IMR-90 (cell line): ENCODE measurements around the gene MARK4. TPM values are rescaled to one million over a fixed set of nuclear protein-coding genes. Genes with fewer than 3 reads are reported as not detected.

ENCODE experiments used
- ATAC-seq: fragments of 200-7000 bp; cut with Tn5 transposase; 2 replicates; pipeline ENCODE4 v1.9.1; 2020; ENCODE audit warnings: low read depth, mild to moderate bottlenecking, moderate library complexity
- BruUV-seq: library from RNA; stranded (reverse); fragments of 400-500 nt; replicated peaks from 2 replicates; lab custom pipeline; 2021; lab: Mats Ljungman, UMichigan
- CTCF ChIA-PET: fragments of 300-600 bp; formaldehyde crosslinking; extraction: SDS; loops from one replicate; lab custom pipeline; 2021; ENCODE audit warnings: antibody characterized with exemption; lab: Yijun Ruan, JAX
- POLR2A ChIA-PET: fragments of 300-600 bp; sonication (Branson Sonifier 250); formaldehyde crosslinking; loops from one replicate; lab custom pipeline; 2022; ENCODE audit warnings: antibody characterized with exemption; ENCODE audit not compliant: unreplicated experiment; lab: Charles Lee
- DNase-seq: peaks from one replicate; pipeline ENCODE4 v3.0.0; 2013
- H2AFZ ChIP-seq: replicated peaks from 2 replicates; pipeline ENCODE3; 2013; ENCODE audit warnings: low read length, mild to moderate bottlenecking; ENCODE audit not compliant: poor library complexity
- H2AK5ac ChIP-seq: 2 replicates; pipeline ENCODE4 v1.6.1; 2013; ENCODE audit warnings: low read depth, low read length, inconsistent platforms
- H2AK9ac ChIP-seq: replicated peaks from 2 replicates; pipeline ENCODE3; 2013; ENCODE audit warnings: mild to moderate bottlenecking, low read depth, low read length, moderate library complexity; ENCODE audit not compliant: poor library complexity
- H2BK120ac ChIP-seq: 2 replicates; pipeline ENCODE4 v1.6.1; 2013; ENCODE audit warnings: low read depth, low read length, inconsistent platforms
- H2BK15ac ChIP-seq: 3 replicates; pipeline ENCODE4 v1.6.1; 2013; ENCODE audit warnings: low read depth, low read length, inconsistent platforms
- H2BK20ac ChIP-seq: 2 replicates; pipeline ENCODE4 v1.6.1; 2013; ENCODE audit warnings: low read depth, mild to moderate bottlenecking, inconsistent platforms, low read length, moderate library complexity
- H2BK5ac ChIP-seq: 2 replicates; pipeline ENCODE4 v1.6.1; 2013; ENCODE audit warnings: mild to moderate bottlenecking, low read depth, low read length, inconsistent platforms; ENCODE audit not compliant: poor library complexity, severe bottlenecking
- H3K14ac ChIP-seq: replicated peaks from 2 replicates; pipeline ENCODE4 v1.6.1; 2013; ENCODE audit warnings: low read depth, low read length, inconsistent platforms
- H3K18ac ChIP-seq: 2 replicates; pipeline ENCODE4 v1.6.1; 2013; ENCODE audit warnings: low read depth, low read length, control low read depth
- H3K23ac ChIP-seq: 2 replicates; pipeline ENCODE4 v1.6.1; 2013; ENCODE audit warnings: low read depth, low read length, inconsistent platforms
- H3K27ac ChIP-seq: 2 replicates; pipeline ENCODE4 v1.5.1; 2013; ENCODE audit warnings: mild to moderate bottlenecking, control low read depth, low read length; ENCODE audit not compliant: insufficient read depth
- H3K27me3 ChIP-seq: 2 replicates; pipeline ENCODE4 v1.6.1; 2013; ENCODE audit warnings: low read length; ENCODE audit not compliant: control insufficient read depth, insufficient read depth
- H3K36me3 ChIP-seq: 2 replicates; pipeline ENCODE4 v1.6.1; 2013; ENCODE audit warnings: low read length, mixed read lengths; ENCODE audit not compliant: control insufficient read depth, insufficient read depth
- H3K4ac ChIP-seq: 2 replicates; pipeline ENCODE4 v1.6.1; 2013; ENCODE audit warnings: low read depth, low read length, inconsistent platforms
- H3K4me1 ChIP-seq: 2 replicates; pipeline ENCODE4 v1.6.1; 2013; ENCODE audit warnings: low read length, mixed read lengths; ENCODE audit not compliant: control insufficient read depth, insufficient read depth
- H3K4me2 ChIP-seq: 2 replicates; pipeline ENCODE4 v1.6.1; 2013; ENCODE audit warnings: low read depth, mild to moderate bottlenecking, control low read depth, low read length, moderate library complexity
- H3K4me3 ChIP-seq: 2 replicates; pipeline ENCODE4 v1.5.1; 2013; ENCODE audit warnings: low read depth, mild to moderate bottlenecking, control low read depth, low read length, moderate library complexity; ENCODE audit not compliant: insufficient read depth
- H3K56ac ChIP-seq: 2 replicates; pipeline ENCODE4 v1.6.1; 2013; ENCODE audit warnings: low read length, inconsistent platforms; ENCODE audit not compliant: insufficient read depth; ENCODE audit errors: extremely low read depth
- H3K79me1 ChIP-seq, 2 experiments: 2 replicates each; pipeline ENCODE4 v1.6.1; 2013; ENCODE audit warnings: low read length in 2 of 2, inconsistent platforms in 1 of 2, low read depth in 1 of 2
- H3K9ac ChIP-seq: 2 replicates; pipeline ENCODE4 v1.6.1; 2013; ENCODE audit warnings: low read depth, low read length, control low read depth
- H3K9me1 ChIP-seq: 2 replicates; pipeline ENCODE4 v1.6.1; 2013; ENCODE audit warnings: low read length, inconsistent platforms; ENCODE audit not compliant: insufficient read depth
- H3K9me3 ChIP-seq: 2 replicates; pipeline ENCODE4 v1.6.1; 2013; ENCODE audit warnings: low read length; ENCODE audit not compliant: control insufficient read depth, insufficient read depth
- H4K20me1 ChIP-seq: 2 replicates; pipeline ENCODE4 v1.6.1; 2013; ENCODE audit warnings: low read length, inconsistent platforms; ENCODE audit not compliant: insufficient read depth
- H4K5ac ChIP-seq: 2 replicates; pipeline ENCODE4 v1.6.1; 2013; ENCODE audit warnings: mild to moderate bottlenecking, low read depth, low read length, control low read depth
- H4K8ac ChIP-seq, 2 experiments: 2 replicates each; pipeline ENCODE4 v1.6.1; 2013; ENCODE audit warnings: low read depth in 2 of 2, low read length in 2 of 2, control low read depth in 1 of 2, inconsistent platforms in 1 of 2
- H4K91ac ChIP-seq: 2 replicates; pipeline ENCODE4 v1.6.1; 2013; ENCODE audit warnings: low read depth, low read length, inconsistent platforms; ENCODE audit not compliant: insufficient read depth
- CEBPB ChIP-seq: IDR thresholded peaks from 2 replicates; pipeline ENCODE4 v1.6.1; 2012; ENCODE audit warnings: low read depth, low read length, improper control_type of control experiment
- CHD1 ChIP-seq: IDR thresholded peaks from 2 replicates; pipeline ENCODE4 v1.6.1; 2012; ENCODE audit warnings: low read depth, low read length, improper control_type of control experiment
- CTCF ChIP-seq: conservative IDR thresholded peaks from 2 replicates; pipeline ENCODE4 v1.5.1; 2012; ENCODE audit warnings: mild to moderate bottlenecking, low read depth, low read length, improper control_type of control experiment
- ELK1 ChIP-seq: fragments of 150-350 bp; IDR thresholded peaks from 2 replicates; pipeline ENCODE4 v1.6.1; 2016; ENCODE audit warnings: low read depth, mild to moderate bottlenecking, low read length, moderate library complexity, borderline replicate concordance
- MAZ ChIP-seq: IDR thresholded peaks from 2 replicates; pipeline ENCODE4 v1.6.1; 2012; ENCODE audit warnings: low read depth, mild to moderate bottlenecking, low read length, improper control_type of control experiment, moderate library complexity, borderline replicate concordance
- WGBS, 2 experiments: methylation state at CpG; one replicate each; pipeline versions ENCODE4 v1.1.5 to v1.1.7; 2013; ENCODE audit warnings: missing lambda C conversion rate in 2 of 2; ENCODE audit not compliant: insufficient read length in 1 of 2; ENCODE audit errors: extremely low coverage in 2 of 2; 5-methylcytosine and 5-hydroxymethylcytosine counted together
- dilution Hi-C: fragments of 300-500 bp; cut with HindIII; formaldehyde crosslinking; loops from one replicate; pipeline ENCODE4 v1.14.3; 2018; ENCODE audit warnings: low sequenced_read_pairs; ENCODE audit not compliant: unreplicated experiment
- in situ Hi-C: fragments of 300-500 bp; cut with MboI; formaldehyde crosslinking; loops from 3 replicates; pipeline ENCODE4 v1.14.3; 2019; ENCODE audit warnings: low sequenced_read_pairs, inconsistent platforms, mixed read lengths
- intact Hi-C: fragments of 100-400 bp; cut with micrococcal nuclease; formaldehyde crosslinking; loops from 2 replicates; pipeline ENCODE4 v1.10.0; 2022
- polyA plus RNA-seq, 3 experiments: library from polyadenylated mRNA; depleted of rRNA; stranded (reverse); fragments of >200 nt; gene quantifications; 2 replicates each; pipeline ENCODE4 v1.2.3, GENCODE V29; 2012; ENCODE audit warnings: low replicate concordance in 1 of 3
- total RNA-seq: library from RNA; depleted of rRNA; stranded (reverse); fragments of >200 nt; gene quantifications from 2 replicates; pipeline ENCODE4 v1.2.3, GENCODE V29; 2012

Gene MARK4
- total and polyA plus RNA-seq, 2 of the 4 experiments (the other 2 are of a cell fraction): 11.3 to 20.7 TPM

DNA sequence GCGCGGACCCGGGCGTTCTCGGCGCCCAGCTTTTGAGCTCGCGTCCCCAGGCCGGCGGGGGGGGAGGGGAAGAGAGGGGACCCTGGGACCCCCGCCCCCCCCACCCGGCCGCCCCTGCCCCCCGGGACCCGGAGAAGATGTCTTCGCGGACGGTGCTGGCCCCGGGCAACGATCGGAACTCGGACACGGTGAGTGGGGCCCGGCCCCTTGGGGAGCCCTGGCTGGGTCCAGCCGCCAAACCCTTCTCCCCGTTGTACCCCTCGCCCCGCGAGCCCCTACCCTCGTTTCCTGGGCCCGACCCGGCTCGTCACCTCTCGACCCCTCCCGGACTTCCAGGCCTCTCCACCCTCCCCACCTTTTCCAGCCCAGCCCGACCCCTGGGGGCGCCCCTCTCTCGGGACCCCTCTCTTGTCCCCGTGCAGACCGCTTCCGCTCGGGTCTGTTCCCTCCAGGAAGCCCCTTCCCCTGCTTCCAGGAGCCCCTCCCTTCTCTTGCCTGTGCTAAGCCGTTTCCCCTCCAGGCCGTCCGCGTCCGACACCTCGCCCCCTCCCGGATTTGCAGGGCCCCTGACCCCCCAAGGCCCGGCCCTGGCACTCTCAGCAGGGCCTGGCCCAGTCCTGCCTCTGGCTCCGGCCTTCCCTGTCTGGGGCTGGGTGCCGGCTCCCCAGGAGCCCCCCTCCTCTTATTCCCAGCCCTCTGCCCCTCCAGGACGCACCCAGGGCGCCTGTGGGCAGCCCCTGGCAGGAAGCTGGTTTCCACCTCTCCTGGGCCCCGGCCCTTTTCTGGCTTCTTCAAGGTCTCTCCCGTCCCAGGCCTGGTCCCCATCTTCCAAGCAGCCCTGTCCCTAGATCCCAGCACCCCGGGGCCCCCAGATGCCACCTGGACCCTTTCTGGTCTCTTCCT is 632 bp downstream of the MARK4 start:
- peak overlapping the region; percentile 38 for H2BK5ac ChIP-seq
- ATAC-seq (peak; percentile 40), DNase-seq (no peak)
- no peak overlapping the region; the same call in 1 of the 2 replicates for H3K18ac ChIP-seq
- ChIA-PET POLR2A (interaction anchor here (0.6 to 0.9 kb wide), 2 partner anchors 9 to 16 kb away, joined by 3 read pairs; no protein-coding TSS in a partner anchor), CTCF (no interaction called here)
- dilution Hi-C loops: no loop called here
- peak overlapping the region; percentile 62 for H3K4ac ChIP-seq
- peak overlapping the region; percentile 89 for H3K9ac ChIP-seq
- H2AK9ac ChIP-seq: peak overlapping the region; percentile 97
- WGBS, 2 experiments: 2% methylated on average over 32 of the region's 57 CpGs; no CpG with 5 or more reads in 1 of the 2 experiments
- no peak overlapping the region for H2BK120ac ChIP-seq
- H2AFZ ChIP-seq: peak overlapping the region; percentile 76
- H3K36me3 ChIP-seq: peaks cover 10% of the 10 kb centered on the region
- no peak overlapping the region for H2BK20ac ChIP-seq
- no peak overlapping the region for H2BK15ac ChIP-seq
- peak overlapping the region; percentile 79 for H3K27ac ChIP-seq
- TF ChIP-seq MAZ (0 out of 2 replicates have a peak, but pooled peaks have one; percentile 19), CTCF (no peak), ELK1 (no peak), CHD1 (no peak), CEBPB (no peak)
- H4K8ac ChIP-seq: peak overlapping the region in 1 of 2 experiments; percentile 47; a peak in 1 of 4 replicates
- no peak overlapping the region for H3K56ac ChIP-seq
- H3K4me3 ChIP-seq: peak overlapping the region; percentile 96
- no peaks in the 10 kb centered on the region for H3K27me3 ChIP-seq
- peaks cover 40% of the 10 kb centered on the region for H4K20me1 ChIP-seq
- peak overlapping the region; percentile 42; the same call in 1 of the 2 replicates for H3K23ac ChIP-seq
- H3K9me1 ChIP-seq: peaks cover 6% of the 10 kb centered on the region; the same call in 1 of the 2 replicates
- in situ Hi-C loops: no loop called here
- H4K91ac ChIP-seq: no peak overlapping the region
- H4K5ac ChIP-seq: peak overlapping the region; percentile 31; the same call in 1 of the 2 replicates
- H3K9me3 ChIP-seq: no peaks in the 10 kb centered on the region
- H2AK5ac ChIP-seq: peak overlapping the region; percentile 21; the same call in 1 of the 2 replicates
- peak overlapping the region; percentile 88 for H3K4me2 ChIP-seq
- peaks cover 23 to 51% of the 10 kb centered on the region in 2 experiments for H3K79me1 ChIP-seq
- H3K14ac ChIP-seq: peak overlapping the region; percentile 25; the same call in 1 of the 2 replicates
- TSS peak; percentile 41 for BruUV-seq
- peaks cover 18% of the 10 kb centered on the region for H3K4me1 ChIP-seq
- intact Hi-C loops: loop anchor here (5.0 kb wide), 1 partner anchor 86 kb away; no protein-coding TSS in a partner anchor
